Measurements from ENCODE around the gene TRIM7.
"Not testable (repeated sequence)": the region's sequence is repeated elsewhere in the genome, so short reads cannot be mapped to it uniquely, and the experiment has no call there.

The TRIM7 gene

DNA sequence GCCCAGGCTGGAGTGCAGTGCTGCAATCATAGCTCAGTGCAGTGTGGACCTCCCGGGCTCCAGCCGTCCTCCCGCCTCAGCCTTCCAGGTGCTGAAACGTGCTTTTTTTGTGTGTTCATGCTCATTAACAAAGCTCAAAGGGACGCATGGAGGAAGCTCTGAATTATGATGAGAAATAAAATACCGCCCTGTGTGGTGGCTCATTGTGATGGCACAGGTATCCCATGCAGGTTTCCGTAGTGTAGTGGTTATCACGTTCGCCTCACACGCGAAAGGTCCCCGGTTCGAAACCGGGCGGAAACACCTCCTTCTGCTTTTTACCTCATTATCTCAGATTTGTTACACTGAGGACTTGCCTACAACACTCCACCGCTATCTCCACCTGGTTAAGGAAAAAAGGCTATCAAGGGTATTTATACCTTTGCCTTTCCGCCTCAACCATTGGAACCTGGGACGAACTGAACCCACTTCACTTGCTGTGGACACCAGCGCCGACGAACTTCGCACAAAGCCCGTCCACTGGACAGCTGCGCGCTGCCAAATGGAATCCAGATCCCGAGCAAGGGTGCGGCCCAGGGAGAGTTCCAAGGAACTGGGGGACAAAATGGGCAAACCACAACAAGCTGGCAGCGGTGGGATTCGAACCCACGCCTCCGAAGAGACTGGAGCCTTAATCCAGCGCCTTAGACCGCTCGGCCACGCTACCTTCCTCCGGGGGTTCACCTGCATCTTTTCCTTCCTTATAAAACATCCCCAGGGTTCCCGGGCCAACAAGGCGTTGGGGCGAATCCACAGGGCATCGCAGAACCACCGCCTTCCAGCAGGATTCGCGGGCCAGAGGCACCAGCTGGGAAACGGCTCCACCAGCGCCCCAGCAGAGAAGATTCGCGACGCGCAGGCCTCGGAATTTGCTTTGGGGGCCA lies 31.3 kb downstream of the TRIM7 start:
- TF ChIP-seq, protein P1, sequence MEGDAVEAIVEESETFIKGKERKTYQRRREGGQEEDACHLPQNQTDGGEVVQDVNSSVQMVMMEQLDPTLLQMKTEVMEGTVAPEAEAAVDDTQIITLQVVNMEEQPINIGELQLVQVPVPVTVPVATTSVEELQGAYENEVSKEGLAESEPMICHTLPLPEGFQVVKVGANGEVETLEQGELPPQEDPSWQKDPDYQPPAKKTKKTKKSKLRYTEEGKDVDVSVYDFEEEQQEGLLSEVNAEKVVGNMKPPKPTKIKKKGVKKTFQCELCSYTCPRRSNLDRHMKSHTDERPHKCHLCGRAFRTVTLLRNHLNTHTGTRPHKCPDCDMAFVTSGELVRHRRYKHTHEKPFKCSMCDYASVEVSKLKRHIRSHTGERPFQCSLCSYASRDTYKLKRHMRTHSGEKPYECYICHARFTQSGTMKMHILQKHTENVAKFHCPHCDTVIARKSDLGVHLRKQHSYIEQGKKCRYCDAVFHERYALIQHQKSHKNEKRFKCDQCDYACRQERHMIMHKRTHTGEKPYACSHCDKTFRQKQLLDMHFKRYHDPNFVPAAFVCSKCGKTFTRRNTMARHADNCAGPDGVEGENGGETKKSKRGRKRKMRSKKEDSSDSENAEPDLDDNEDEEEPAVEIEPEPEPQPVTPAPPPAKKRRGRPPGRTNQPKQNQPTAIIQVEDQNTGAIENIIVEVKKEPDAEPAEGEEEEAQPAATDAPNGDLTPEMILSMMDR (conservative IDR thresholded peaks at IDR 0.05; ENCODE audit: low read depth, low read length): no peak
- H3K4me3 ChIP-seq (ENCODE audit: low read length): peak overlapping the region; percentile 2
- no peak for DNase-seq (ENCODE audit: low read depth)

DNA sequence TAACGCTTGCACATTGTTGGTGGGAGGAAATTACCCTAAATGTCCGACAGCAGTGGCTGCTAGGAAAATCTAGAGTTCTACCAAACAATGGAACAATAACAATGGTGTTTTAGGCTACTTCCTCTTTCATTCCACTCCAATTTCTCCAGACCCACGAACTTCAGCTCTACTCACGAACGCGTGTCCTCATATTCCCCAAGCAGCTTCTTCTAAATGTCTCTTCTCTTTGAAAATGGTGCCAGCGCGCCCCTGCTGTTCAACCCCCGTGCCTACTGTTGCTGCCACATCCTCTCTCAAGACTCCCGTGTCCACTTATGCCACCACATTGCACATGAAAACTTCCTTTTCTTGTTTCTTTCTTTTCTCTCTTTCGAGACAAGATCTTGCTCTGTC lies 32.0 kb downstream of the TRIM7 start:
- H3K4me3 ChIP-seq (ENCODE audit: low read length): no peak overlapping the region
- TF ChIP-seq, protein P1 (conservative IDR thresholded peaks at IDR 0.05; ENCODE audit: low read depth, low read length): peak; percentile 40
- DNase-seq (ENCODE audit: low read depth): no peak

DNA sequence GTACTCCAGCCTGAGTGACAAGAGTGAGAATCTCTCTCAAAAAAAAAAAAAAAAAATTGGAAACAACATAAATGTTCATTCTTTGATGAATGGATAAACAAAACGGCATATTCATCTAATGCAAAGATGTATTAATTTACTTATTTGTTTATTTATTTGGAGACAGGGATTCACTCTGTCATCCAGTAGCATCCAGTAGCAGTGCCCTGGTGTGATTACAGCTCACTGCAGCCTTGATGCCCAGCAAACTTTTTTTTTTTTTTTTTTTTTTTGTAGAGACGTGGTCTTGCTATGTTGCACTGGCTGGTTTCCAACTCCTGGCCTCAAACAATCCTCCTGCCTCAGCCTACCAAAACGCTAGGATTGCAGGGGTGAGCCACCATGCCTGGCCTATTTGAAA lies 33.2 kb downstream of the TRIM7 start:
- no peak overlapping the region for H3K4me3 ChIP-seq (ENCODE audit: low read length)
- DNase-seq (ENCODE audit: low read depth): no peak

DNA sequence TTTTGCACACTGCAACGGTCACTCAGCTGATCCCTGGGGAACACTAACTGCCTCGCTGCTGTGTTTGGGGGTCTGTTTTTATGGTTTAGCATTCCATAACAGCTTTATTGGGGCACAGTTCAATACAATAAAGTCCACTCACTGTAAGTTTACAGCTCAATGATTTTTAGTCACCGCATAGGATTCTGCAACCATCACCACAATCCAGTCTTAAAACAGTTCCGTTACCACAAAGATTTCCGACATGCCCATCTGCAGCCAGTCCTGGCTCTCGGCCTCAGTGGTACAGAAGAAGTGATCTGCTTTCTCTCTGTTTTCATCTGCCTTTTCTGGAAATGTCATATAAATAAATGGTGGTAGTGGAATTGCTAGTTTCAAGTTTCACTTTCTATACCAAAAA lies 34.0 kb downstream of the TRIM7 start:
- no peak for DNase-seq (ENCODE audit: low read depth)
- TF ChIP-seq, protein P1 (conservative IDR thresholded peaks at IDR 0.05; ENCODE audit: low read depth, low read length): no peak
- no peak overlapping the region for H3K4me3 ChIP-seq (ENCODE audit: low read length)

More for the DNA sequence above, 33.2 kb downstream of the TRIM7 start:
- TF ChIP-seq, protein P1 (conservative IDR thresholded peaks at IDR 0.05; ENCODE audit: low read depth, low read length): no peak

DNA sequence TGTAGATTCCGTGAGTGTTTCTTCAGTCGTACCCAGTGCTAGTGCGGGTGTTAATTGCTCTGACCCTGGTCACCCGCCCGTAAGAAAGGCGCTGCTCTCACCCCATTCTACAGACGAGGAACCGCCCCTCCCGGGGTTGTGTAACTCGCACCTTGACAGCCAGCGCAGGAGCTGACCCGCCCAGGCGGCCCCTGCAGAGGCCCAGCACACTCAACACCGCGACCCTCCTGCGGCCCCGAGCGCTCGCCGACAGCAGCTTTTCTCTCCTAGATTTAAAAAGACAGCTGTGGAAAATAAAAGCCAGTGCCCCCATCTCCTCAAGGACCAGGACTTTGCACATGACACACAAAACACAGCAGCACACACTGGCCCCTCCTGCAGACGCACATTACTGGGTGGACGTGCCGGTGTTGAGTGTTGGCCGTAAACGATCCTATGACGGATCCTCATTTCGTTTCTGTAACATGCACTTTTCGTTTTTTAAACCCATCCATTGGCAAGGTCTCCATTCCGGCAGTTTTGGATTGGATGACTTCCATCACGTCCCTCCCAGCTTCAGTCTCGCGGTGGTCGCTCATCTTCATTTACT lies 34.7 kb downstream of the TRIM7 start:
- H3K4me3 ChIP-seq (ENCODE audit: low read length): peak overlapping the region; percentile 40
- DNase-seq (ENCODE audit: low read depth): no peak
- TF ChIP-seq, protein P1 (conservative IDR thresholded peaks at IDR 0.05; ENCODE audit: low read depth, low read length): no peak

DNA sequence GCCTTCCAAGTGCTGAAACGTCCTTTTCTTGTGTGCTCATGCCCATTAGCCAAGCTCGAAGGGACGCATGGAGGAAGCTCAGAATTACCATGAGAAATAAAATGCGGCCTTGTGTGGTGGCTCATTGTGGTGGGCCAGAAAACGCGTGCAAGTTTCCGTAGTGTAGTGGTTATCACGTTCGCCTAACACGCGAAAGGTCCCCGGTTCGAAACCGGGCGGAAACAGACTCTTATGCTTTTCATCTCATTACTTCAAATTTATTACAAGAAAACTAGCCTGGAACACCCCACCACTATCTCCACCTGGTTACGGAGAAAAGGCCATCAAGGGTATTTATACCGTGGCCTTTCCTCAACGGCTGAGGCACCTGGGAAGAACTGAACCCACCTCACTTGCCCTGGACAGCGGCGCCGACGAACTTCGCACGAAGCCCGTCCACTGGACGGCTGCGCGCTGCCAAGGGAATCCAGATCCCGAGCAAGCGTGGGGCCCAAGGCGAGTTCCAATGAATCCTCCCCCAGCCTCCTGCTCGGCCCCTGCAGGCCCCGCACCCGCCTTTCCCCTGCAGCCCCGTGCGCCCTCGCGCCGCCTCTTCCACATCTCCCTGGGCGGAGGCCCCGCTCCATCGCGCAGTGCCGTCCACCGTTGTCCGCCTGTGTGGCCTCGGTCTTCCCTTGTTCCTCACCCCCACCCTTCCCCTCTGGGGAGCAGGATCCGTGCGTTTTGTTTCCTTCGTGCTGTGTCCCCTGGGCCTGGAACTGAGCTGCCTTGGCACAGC lies 35.3 kb downstream of the TRIM7 start:
- not testable (repeated sequence) for DNase-seq (ENCODE audit: low read depth)

DNA sequence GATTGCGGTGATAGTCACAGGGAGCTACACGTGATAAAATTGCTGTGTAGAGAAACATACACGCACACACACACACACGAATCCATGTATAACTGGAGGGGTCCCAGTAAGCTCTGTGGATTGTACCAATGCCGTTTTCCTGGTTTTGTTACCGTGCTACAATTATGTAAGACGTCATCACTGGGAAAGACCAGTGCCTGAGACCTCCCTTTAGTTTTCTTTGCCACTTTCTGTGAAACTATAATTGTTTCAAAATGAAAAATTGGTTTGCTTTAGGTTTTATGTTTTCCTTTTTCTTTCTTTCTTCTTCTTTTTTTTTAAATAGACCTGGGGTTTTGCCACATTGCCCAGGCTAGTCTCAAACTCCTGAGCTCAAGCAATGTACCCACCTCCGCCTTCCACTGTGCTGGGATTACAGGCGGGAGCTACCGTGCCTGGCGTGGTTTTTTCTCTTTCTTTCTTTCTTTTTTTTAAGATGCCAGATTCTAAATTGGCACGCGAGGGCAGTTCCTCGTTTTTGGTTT lies 36.3 kb downstream of the TRIM7 start:
- peak overlapping the region; percentile 4 for H3K4me3 ChIP-seq (ENCODE audit: low read length)

More for the DNA sequence above, 35.3 kb downstream of the TRIM7 start:
- H3K4me3 ChIP-seq (ENCODE audit: low read length): peak overlapping the region; percentile 40

More for the DNA sequence above, 36.3 kb downstream of the TRIM7 start:
- DNase-seq (ENCODE audit: low read depth): no peak
- TF ChIP-seq, protein P1 (conservative IDR thresholded peaks at IDR 0.05; ENCODE audit: low read depth, low read length): no peak
